Hematopoietic multipotent progenitor cell treated with erythropoietin and hydrocortisone succinate and interleukin-3 and kit ligand, for 8 days (in vitro differentiated cells): ENCODE results near the gene CHN2.

Experiments used
- DNase-seq: peaks from one replicate; pipeline ENCODE4 v3.0.0-alpha.2; 2015

The CHN2 gene

DNA sequence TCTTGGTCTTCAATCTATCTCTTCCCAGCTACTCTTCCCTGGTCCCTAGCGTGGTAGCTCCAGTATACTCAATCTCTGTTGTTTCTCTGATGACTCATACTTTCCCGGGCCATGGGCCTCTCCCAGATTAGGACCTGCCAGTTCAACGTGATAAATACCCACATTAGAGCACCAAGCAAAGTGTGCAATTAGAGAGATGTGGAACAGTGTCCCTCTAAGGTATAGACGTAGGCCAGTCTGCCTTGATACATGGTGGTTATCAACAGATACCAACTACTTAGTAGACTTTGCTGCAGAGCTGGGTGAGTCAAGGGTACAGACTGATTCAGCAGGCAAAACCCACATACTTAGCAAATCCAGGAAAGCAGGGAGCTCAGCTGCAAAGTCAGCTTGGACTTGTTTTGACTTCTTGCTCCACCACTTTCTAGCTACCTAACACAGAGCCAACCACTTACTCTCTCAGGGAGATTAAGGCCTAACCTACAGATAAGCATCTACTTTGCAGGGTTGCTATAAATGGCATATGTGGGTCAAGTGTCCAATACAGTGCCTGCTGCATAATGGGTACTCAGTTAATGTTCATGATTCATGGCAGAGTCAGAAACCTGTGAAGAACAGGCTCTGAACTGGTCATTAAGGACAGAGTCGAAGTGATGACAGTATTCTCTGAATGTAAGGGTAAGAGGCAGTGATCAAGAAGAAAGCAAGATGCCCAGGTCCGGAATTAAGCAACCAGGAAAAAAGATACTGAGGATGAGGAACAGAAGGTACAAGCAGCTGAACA is 176.1 kb downstream of the CHN2 start:
- DNase-seq = peak; percentile 47

DNA sequence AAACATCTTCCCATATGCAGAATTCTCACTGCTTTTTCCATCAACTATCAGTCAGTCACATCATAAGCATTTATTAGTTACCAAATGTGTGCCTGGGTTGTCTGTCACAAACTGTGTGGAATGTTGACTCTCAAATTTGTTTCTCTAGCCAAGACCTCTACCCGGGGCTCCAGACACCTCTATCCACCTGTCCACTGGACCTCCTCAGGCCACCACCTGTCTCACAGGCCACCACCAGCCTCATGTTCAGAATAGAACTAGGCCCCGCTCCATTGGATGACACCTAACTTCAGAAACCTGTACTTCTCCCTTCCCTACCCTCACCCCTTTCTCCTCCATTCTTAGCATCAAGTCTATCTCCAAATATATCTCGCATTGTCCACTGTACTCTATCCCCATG is 176.9 kb downstream of the CHN2 start:
- no peak for DNase-seq

DNA sequence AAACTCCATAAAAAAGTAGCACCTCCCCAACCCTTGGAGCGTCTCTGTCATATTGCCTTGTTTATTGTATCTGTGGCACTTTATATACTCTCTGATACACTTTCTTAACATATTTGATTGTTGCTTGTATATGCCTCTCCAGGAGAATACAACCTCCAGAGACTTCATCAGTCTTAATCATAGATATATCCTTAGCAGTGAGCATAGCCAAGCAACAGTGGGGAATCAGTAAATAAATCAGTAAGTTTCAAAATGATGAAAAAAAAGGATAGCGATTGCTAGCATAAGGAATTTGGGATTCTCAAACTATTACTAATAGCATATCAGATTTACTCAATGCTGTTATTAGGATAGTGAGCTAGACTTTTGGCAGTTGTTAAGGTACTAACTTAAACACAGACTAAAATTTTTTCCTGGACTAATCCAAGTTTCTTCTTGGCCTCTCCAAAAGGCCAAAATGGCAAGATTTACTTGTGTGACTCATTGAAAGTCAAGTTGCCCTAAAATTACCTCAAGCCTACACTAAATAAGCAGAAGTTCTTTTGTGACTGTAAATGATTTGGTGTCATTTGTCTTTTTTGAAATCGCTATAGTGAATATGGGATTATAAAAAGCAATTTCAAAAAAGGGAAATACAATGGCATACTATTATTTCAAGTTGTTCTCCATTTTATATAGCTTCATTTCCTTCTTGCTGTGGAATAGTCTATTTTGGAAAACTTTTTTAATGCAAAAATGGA is 177.9 kb downstream of the CHN2 start:
- DNase-seq = no peak

DNA sequence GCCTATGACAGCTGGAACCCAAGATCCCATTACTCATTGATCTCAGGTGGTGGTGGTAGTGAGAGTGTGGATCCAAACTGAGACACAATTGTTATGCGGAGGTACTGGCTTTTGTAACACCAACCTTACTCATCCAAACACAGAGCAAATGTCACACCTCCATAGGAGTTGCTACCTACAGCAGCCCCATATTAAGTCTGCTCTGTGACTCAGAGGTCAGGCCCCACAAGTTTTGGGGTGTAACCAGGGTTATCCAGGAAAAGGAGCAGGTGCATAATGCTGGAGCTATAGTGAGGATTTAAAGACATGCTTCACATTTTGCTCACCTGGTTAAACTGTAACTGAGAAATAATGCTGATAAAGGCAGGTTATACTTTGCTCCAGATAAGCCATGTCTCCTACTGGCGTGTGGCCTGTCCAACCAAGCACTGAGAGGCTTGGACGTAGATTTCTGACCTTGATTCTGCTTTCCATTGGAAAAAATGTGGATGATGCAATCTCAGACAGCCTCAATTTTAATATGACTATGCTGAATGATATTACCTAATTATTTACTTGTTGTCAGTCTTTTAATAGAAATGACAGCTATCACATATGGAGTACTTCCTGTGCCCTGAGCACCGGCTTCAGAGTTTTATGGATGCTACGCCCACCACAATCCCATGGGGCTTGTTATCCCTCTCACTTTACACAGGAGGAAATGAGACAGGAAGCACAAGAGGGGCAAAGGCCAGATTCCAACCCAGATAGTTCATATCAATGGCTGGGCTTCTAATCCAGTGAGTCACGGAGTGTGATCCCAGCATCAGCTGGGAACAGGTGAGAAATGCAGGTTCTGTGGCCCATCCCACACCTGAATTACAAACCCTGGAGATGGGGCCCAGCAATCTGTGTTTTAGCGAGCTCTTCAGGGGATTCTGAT is 181.3 kb downstream of the CHN2 start:
- no peak for DNase-seq

DNA sequence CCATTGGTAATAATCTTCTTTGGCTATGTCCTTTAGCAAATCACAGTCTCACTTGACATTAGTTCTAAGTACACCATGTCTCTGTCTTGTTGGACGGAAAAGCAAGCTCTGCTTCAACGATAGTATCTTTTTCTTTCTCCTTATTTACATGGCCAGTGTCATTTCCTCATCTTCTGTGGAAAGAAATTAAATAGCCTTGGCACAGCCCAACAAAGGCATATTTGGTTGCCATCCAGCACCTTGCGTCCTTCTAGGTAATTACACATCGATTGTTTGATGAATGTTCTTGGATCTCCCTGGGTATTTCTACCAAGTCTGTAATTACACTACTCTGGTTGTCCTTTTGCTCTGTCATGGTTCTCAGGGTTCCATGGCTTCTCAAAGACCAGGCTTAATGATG is 183.1 kb downstream of the CHN2 start:
- DNase-seq = no peak

DNA sequence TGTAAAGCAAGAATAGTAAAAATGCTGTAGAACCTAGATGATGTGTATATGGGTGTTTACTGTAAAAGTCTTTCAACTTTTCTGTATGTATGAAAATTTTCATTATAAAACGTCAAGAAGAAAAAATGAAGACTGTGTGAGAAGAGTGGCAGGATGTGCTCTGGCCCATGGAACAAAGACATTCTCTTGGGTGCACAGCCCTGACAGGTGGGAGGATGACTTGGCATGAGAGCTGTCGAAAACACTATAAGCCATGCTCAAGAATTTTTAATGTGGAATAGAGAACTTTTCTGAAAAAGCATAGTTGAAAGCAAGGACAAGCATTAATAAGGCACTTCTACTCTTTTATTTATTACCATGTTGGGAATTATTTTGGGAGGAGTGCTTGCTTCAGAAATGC is 185.0 kb downstream of the CHN2 start:
- DNase-seq = no peak

DNA sequence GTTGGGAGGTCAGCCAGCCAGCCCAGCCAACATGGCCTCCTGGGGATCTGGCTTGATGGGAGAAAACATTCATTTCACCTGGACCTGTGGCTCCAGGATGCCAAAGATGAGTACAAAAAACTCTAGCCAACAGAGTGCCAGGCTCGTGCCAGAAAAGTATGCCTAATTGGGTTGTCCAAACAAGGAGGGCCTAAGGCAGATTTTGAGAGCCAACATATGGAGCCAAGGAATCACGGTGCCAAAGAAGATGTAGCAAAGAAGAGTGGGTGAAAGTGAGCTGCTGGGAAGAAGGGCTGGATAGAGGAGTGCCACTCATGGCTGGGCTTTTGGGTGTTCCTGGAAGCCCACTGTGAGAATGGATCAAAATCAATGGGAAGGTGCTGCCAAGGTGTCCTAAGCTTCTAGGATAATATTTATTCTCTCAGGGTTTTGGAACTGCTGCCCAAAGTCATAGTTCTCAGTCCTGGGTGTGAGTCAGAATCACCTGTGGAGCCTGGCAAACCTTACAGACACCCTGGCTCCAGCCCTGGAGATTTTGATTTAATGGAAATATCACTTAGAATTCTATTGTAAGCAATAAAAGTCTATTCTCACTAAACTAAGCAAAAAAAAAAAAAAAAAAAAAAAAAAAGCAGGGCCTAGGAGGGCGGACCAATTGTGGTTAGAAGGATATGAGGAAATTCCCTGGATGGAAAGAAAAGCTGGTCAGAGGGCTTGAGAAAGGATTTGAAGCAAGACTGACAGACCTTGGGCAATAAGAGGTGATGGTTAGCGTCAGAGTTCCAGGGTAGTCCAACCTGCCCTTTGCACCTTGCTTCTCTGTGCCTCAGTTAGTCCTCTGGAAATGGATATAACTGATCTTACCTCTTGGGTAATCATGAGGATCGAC is 186.9 kb downstream of the CHN2 start:
- DNase-seq = no peak

DNA sequence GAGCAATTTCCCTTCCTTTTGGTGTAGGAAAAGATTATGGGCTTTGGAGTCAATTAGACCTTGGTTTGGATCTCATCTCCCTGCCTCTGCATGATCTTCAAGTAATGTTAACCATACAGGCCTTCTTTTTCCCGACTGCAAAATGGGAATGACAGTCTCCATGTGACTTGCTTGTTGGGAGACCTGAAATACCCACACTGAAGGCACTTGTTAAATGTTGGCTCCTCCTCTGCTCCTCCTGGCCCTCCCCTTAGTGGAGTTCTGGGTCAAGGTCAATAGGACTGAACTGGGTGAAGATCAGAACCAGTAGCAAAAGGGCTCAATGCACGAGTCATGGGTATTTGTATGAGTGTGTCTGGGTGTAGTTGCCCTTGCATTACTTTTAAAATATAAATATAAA is 189.7 kb downstream of the CHN2 start:
- no peak for DNase-seq

DNA sequence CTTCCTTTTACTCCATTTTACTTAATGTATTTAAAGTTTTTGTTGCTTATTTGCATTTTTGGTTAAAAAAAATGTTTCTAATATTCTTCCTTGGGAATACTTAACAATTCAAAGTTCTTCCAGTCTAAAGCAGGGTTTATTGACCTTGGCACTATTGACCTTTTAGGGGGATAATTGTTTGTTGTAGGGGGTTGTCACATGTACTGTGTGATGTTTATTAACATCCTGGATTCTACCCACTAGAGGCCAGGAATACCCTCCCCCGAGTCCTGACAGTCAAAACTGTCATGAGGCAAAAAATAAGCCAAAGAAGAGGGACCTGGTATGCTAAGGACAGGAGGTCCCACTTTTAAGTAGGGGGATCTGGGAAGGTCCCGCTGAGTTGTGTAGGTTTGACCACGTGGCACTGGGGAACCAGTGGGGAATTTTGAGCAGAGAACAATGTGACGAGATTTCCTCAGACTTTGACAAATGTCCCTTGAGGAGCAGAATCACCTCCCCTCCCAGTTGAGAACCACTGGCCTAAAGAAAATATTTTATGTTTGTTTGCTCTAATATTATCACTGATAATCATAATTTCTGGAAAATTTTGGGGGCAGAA is 190.7 kb downstream of the CHN2 start:
- no peak for DNase-seq

DNA sequence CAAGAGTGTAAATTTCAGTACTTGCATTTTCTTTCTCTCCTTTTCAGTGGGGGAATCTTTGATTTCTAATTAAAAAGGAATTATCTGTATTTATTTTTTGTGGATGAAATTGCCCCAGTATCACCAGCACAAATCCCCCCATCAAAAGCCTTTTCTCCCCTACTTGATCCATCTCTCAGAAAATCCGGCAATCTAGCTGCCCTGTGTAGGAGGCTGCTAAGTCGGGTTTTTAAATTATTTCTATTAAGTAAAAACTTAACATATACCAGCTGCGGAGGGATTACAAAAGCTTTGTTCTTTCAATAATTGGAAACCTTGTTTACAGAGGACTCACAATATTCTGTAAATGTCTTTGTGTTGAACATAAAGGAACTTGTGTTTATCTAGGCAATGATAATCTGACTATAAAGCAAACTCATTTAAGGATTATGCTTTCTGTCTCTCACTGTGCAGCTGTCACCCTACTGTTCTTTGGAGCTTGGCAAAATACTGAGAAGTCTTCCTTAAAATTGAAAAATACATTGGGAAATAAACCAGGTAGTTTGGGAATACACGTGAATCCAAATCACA is 191.7 kb downstream of the CHN2 start:
- no peak for DNase-seq

DNA sequence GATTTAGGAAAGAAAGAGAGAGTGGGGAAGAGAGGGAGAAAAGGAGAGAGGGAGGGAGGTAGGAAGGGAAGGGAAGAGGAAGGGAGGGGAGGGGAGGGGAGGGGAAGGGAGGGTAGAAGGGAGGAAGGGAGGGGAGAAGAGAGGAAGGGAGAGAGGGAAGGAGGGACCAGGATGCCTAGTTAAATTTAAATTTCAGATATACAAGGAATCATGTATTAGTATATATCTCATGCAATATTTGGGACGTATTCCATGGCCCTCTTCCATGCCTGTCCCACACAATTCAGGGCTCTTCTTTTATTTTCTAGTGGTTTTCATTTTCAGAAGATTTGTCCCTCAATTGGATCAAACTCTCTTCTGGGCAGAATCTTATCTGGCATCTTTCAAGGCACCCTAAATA is 196.7 kb downstream of the CHN2 start:
- no peak for DNase-seq

DNA sequence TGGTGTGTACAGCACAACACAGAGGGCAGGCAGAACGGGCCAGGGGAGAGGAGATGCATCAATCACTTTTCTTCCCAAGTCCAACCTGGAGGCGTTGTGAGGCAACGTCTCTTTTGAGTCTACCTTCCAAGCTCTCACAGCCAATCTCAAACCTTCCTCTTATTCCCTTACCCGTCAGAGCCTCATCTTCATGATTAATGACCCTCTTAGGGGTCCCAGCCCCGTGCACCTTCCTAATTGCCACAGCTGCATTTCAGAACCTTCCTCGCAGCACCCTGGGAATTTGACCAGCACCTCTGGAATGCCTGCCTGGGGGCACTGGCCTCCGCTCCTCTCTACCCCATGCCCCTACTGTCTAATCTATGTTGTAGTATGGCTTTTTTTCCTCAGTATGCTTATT is 199.7 kb downstream of the CHN2 start:
- DNase-seq = no peak

DNA sequence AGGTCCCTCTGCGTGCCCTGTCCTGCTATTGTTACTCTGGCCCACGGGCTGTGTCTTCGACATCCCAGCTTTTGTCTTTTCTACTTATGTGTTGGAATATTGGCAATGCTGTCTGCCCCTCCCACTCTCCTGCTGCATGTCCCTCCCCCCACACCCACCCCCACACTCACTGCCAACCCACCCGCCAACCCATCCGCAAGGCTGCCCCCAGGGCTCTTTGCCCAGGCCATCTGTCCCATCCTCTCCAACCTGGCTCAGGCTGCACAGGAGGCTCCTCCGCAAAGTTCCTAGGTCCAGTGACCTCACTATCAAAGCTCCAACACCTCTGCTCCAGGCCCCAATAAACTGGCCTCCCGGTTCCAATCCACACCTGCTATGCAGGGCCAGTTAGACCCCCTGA is 202.0 kb downstream of the CHN2 start:
- no peak for DNase-seq

DNA sequence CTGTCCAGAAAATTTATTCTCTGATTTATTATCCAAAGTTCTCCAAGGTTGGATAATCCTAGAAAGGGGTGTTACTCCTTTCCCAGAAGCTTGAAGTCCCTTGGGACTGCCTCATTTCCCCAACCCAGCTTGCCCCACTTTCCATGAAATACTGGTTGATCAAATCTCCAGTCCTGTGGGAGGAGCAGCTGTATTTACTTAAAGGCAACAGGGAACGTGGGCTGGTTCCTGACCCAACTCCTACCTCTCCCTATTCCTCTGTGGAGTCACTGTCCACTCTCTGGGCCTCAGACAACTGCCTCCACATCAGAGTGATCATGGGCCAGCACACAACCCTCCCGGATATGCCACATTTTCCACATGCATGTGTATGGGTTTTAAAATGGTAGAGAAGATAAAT is 202.8 kb downstream of the CHN2 start:
- DNase-seq = no peak

DNA sequence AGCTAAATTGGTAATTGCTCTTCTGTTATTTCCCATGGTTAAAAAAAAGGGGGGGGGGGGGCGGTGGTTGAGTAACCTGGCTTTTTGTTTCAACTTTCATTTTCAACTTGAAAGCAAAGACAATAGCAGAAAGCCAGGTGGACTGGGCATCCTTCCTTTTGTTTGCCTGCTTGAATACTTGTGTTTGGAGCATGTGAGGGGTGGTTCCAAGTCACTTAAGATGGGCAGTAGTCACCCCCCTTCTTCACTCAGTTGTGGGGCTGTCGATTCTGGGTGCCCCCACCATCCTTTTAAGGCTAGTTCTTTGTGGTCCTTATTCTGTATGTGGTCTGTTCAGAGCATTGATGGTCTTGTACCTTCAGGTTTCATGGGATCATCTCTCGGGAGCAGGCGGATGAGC is 203.4 kb downstream of the CHN2 start:
- DNase-seq = no peak

DNA sequence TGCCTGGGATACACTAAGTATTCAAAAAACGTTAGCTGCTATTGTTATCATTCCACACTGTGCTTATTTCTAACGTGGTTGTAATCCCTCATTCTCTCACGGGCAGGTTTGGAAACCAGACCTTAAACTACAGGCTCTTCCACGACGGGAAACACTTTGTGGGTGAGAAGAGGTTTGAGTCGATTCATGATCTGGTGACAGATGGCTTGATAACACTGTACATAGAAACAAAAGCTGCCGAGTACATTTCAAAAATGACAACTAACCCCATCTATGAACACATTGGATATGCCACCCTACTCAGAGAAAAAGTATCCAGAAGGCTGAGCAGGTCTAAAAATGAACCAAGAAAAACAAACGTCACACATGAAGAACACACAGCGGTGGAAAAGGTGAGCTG is 205.9 kb downstream of the CHN2 start:
- DNase-seq = no peak

DNA sequence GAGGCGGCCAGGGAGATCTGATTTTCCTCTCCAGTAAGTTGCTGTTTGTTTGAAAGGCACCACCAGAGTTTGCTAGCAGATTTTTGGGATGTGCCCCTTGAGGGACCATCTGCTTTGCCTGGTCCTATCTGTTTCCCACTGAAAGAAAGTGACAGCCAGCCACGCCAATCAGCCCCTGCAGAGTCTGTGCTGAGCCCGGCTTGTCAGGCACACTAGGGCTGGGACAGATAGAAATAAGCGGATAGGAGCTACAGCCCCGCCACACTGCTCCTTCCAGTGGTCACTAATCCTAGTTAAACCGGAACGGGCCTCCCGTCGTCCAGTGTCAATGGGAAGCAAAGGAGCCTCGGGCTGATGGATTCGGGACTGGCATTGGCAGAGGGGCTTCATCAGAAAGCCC is 207.2 kb downstream of the CHN2 start:
- no peak for DNase-seq

DNA sequence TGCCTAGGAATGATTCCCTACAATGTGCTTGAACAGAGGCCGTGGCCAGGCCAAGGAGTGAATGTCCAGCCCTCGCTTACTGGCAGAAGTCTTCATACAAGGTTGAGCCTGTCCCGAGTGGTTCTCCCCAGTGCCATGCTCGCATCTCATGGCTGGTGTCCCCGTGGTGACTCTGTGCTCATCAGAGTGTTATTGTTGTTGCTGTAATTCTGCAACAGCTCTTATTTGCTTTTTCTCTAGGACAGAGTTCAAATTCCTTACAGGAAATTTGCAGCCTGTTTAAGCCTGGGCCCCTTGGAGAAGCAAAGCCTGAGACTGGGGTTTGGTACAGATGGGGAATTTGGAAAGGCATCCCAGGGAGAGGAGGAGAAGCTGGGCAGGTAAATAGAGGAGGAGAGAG is 211.3 kb downstream of the CHN2 start:
- no peak for DNase-seq

DNA sequence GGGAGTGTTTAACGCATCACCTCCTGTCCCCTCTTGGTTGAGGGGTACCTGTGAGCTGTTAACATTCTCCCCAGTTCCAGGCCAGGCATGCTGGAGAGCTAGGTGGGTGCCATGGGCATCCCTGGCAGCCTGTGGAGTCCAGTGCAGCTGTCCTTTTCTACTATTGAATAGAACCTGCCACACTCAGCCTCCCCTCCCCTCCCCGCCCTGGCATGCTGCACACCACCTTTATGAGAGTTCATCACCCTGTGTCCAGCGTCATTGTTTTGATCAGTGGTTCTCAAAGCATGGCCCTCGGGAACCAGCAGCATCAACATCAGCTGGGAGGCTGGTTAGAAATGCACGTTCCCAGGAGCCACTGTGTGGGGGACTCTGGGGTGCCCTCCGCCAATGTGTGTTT is 211.8 kb downstream of the CHN2 start:
- DNase-seq = no peak

DNA sequence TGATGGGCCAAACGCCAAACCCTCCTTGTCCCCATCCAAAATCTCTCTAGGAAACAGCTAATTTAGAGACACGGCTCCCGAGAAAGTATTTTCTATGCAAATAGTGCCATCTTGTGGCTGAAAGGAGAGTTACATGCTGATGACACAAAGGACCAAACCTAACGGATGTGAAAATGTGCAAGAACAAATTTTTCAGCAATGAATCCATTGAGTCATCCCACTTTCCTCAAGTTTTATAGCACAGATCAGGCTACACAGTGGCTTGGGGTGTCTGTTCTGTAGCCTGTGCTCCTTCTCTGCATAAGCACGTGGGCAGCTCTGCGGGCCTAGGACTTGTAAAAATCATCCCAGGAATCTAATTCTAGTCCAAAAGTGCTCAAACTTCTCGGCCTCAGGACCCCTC is 214.3 kb downstream of the CHN2 start:
- peak; percentile 72 for DNase-seq

DNA sequence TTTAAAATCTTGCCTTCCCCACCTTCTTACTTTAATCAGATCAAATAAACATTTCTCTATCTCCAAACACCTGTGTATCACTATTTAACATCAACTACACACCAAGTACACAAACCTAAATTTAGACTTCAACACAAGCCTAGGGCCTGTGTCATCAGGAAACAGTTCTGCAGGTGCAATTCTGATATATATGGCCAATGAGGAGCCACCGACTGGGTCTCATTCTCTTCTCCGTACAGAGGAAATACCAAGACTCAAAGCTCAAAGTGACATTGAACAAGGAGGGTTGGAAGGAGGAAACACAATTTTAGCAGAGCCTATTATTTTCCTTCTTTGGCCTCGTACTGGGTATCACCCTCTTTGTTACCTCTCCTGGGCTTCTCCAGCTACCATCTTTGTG is 216.4 kb downstream of the CHN2 start:
- DNase-seq = no peak

DNA sequence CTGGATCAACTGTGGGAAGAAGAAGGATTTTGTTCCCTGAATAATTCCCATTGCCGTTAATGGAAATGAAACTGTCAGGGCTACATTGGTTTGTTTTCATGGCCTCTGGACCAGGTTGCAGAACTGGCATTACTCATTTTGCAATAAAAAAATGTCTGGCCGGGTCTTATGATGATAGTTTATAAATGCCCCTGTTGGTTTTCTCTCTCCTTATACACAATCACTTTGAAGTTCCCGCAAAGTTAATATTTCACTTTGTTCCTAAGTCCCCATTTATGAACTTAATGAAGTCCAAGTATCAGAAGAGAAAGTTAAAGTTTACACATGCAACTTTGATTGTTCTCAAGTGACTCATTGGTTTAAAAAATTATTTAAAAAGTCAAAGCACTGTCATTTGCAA is 218.3 kb downstream of the CHN2 start:
- DNase-seq = no peak
